Choroid plexus epithelial cell (primary cell): ENCODE results near the gene HMCN2.
A peak's percentile ranks its signal among the peaks of the same experiment; 100 is the strongest.

Experiments
- DNase-seq: peaks from one replicate; pipeline ENCODE4 v3.0.0-alpha.2; 2010; ENCODE audit warnings: low read depth
- H3K4me3 ChIP-seq: 2 replicates; pipeline ENCODE4 v1.5.1; 2011; ENCODE audit warnings: low read depth, mild to moderate bottlenecking, control low read depth, low read length, moderate library complexity
- TF ChIP-seq, protein P1 (sequence below): conservative IDR thresholded peaks from 2 replicates; pipeline ENCODE4 v1.5.1; 2011; ENCODE audit warnings: low read depth, mild to moderate bottlenecking, control low read depth, inconsistent platforms, low read length, moderate library complexity

The HMCN2 gene

DNA sequence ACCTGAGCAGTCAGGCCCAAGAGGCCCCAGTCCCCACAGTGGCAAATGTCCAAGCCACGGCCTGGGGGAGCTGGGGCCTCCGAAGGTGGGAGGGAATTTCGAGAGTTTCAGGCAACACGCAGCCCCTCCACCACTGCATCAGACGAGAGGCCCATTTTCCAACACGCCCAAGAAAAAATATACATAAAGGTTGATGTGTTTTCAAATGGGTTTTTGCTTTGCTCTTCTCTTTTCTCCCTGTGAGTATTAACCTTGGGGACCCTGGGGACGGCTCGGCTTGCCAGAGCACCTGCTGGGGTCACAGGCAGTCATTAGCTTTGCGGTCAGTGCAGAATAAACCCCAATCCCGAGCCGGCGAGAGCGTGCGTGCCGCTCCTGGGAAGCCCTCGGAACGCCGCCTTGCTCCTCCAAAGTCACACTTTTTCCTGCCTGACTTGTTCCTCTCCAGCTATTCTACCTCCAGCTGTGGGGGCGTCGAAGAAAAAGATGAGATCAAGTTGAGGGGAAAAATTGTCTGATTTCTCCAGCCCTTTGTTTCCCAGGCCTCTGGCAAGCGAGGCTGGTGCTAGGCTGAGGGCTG is 210.7 kb downstream of the HMCN2 start:
- H3K4me3 ChIP-seq, result no peak overlapping the region
- DNase-seq, result no peak
- TF ChIP-seq, protein P1, sequence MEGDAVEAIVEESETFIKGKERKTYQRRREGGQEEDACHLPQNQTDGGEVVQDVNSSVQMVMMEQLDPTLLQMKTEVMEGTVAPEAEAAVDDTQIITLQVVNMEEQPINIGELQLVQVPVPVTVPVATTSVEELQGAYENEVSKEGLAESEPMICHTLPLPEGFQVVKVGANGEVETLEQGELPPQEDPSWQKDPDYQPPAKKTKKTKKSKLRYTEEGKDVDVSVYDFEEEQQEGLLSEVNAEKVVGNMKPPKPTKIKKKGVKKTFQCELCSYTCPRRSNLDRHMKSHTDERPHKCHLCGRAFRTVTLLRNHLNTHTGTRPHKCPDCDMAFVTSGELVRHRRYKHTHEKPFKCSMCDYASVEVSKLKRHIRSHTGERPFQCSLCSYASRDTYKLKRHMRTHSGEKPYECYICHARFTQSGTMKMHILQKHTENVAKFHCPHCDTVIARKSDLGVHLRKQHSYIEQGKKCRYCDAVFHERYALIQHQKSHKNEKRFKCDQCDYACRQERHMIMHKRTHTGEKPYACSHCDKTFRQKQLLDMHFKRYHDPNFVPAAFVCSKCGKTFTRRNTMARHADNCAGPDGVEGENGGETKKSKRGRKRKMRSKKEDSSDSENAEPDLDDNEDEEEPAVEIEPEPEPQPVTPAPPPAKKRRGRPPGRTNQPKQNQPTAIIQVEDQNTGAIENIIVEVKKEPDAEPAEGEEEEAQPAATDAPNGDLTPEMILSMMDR, result no peak

GRCh38 chr9:130477564-130477963 is 212.0 kb downstream of the HMCN2 start:
- TF ChIP-seq, protein P1, result no peak
- no peak for DNase-seq
- no peak overlapping the region for H3K4me3 ChIP-seq

GRCh38 chr9:130478152-130478551 is 212.6 kb downstream of the HMCN2 start:
- TF ChIP-seq, protein P1, result no peak
- no peak for DNase-seq
- H3K4me3 ChIP-seq, result no peak overlapping the region

DNA sequence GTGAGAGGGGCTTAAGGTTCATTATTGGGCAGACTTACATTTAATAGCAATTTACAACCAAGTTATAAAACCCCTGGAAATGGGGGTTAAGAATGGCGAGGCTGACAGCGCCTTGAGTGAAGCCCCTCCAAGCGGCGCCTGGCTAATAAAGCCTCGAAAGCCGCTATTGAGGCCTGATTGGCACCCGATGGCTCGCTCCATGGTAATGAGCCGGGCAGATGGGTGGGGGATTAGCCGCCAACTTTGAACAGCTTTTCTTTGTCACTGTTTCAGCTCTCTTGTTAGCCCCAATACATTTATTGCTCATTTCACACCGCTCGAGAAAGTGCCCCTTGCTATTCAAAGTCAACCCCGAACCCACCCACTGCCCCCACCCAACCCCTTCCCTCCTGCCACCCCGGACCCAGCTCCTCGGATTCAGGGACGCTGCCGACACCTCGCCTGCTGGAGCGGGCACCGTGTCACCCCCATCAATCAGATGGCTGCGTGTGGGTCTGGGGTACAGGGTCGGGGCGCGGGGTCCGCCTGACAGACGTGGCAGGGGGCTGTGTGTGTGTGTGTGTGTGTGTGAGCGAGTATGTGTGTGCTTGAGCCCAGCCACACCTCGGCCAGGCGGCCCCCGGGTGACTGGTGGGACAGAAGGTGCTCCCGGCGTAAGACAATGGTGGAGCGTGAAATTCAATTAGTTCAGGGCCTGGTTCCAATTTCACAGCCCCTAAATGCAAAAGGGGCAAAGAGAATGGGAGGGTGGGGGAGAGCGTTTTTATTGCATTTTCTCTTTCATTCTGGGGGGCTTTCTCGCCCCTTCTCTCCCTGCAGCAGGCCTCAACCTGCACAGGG is 213.4 kb downstream of the HMCN2 start:
- DNase-seq, result no peak
- no peak overlapping the region for H3K4me3 ChIP-seq
- TF ChIP-seq, protein P1, result no peak

DNA sequence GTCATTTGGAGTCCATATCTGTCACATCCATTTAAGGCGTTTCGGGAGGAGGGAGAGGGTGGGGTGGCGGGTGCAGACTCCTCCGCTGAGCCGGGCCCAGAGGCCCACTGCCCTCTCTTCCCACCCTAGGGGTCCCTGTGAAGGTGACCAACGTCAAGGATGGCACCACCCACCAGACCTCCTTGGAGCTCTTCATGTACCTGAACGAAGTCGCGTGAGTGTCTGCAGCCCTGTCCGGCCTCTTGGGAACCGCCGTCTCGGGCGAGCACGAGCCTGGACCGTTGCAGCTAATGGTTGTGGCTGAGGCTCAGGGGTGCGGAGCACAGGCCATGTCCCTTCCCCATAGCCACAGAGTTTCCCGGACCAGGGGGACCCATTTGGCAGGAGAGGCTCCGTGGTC is 214.0 kb downstream of the HMCN2 start:
- H3K4me3 ChIP-seq, result no peak overlapping the region
- TF ChIP-seq, protein P1, result no peak
- no peak for DNase-seq

GRCh38 chr9:130480673-130481072 is 215.1 kb downstream of the HMCN2 start:
- no peak for DNase-seq
- no peak overlapping the region for H3K4me3 ChIP-seq
- TF ChIP-seq, protein P1, result peak; percentile 37
